GM19351 (cell line): ENCODE results near the gene KHDC3L.
"Not testable (repeated sequence)": the region's sequence is repeated elsewhere in the genome, so short reads cannot be mapped to it uniquely, and the experiment has no call there.

Experiments used
- ATAC-seq: cut with Tn5 transposase; IDR thresholded peaks from one replicate; pipeline ENCODE4 v1.9.1; 2021; ENCODE audit warnings: mild to moderate bottlenecking, moderate library complexity; ENCODE audit not compliant: unreplicated experiment

The KHDC3L gene

GRCh38 chr6:73369157-73369556 is 6.7 kb downstream of the KHDC3L start:
- no peak for ATAC-seq

GRCh38 chr6:73369563-73369962 is 7.1 kb downstream of the KHDC3L start, which contains the start of gene OOEP:
TSS of gene OOEP (minus strand) at chr6:73369897. CDS start at chr6:73369792, 105 bp downstream.
- ATAC-seq = no peak

- ATAC-seq = no peak
Observed at GRCh38 chr6:73371984-73372383, 9.5 kb downstream of the KHDC3L start.

- ATAC-seq = no peak
Observed at GRCh38 chr6:73372516-73372915, 10.1 kb downstream of the KHDC3L start.

GRCh38 chr6:73375216-73375615 is 12.8 kb downstream of the KHDC3L start:
- no peak for ATAC-seq

GRCh38 chr6:73377225-73377624 is 14.8 kb downstream of the KHDC3L start:
- ATAC-seq = no peak

GRCh38 chr6:73381531-73381930 is 19.1 kb downstream of the KHDC3L start:
- not testable (repeated sequence) for ATAC-seq

- no peak for ATAC-seq
Observed at GRCh38 chr6:73382462-73383113, 20.1 kb downstream of the KHDC3L start.

- peak; percentile 9 for ATAC-seq
Observed at GRCh38 chr6:73388433-73388799, 26.0 kb downstream of the KHDC3L start.

- peak; percentile 84 for ATAC-seq
Observed at GRCh38 chr6:73388800-73389512, 26.5 kb downstream of the KHDC3L start.

GRCh38 chr6:73389854-73390253 is 27.4 kb downstream of the KHDC3L start:
- ATAC-seq = no peak

GRCh38 chr6:73391675-73392074 is 29.2 kb downstream of the KHDC3L start:
- no peak for ATAC-seq

- ATAC-seq = not testable (repeated sequence)
Observed at GRCh38 chr6:73392188-73392587, 29.7 kb downstream of the KHDC3L start.

GRCh38 chr6:73393278-73393677 is 30.8 kb downstream of the KHDC3L start:
- ATAC-seq = no peak

GRCh38 chr6:73394577-73395354 is 32.3 kb downstream of the KHDC3L start, which contains the start of gene DDX43:
TSS of gene DDX43 (plus strand) at chr6:73394828. CDS start at chr6:73394906, 78 bp downstream.
- no peak for ATAC-seq

GRCh38 chr6:73395875-73396274 is 33.4 kb downstream of the KHDC3L start:
- no peak for ATAC-seq

- peak; percentile 67 for ATAC-seq
Observed at GRCh38 chr6:73400656-73401055, 38.2 kb downstream of the KHDC3L start.

GRCh38 chr6:73409395-73409794 is 46.9 kb downstream of the KHDC3L start:
- ATAC-seq = no peak

GRCh38 chr6:73413102-73413501 is 50.6 kb downstream of the KHDC3L start:
- no peak for ATAC-seq
